HG02840 (cell line): ENCODE data around the gene SPDYE3.
A peak's percentile ranks its signal among the peaks of the same experiment; 100 is the strongest.
"Not testable (repeated sequence)": the region's sequence is repeated elsewhere in the genome, so short reads cannot be mapped to it uniquely, and the experiment has no call there.

Source experiments
- ATAC-seq: cut with Tn5 transposase; IDR thresholded peaks from one replicate; pipeline ENCODE4 v1.9.1; 2021; ENCODE audit warnings: mild to moderate bottlenecking, moderate library complexity, moderate number of reproducible peaks; ENCODE audit not compliant: unreplicated experiment, low FRiP score

Gene SPDYE3

DNA sequence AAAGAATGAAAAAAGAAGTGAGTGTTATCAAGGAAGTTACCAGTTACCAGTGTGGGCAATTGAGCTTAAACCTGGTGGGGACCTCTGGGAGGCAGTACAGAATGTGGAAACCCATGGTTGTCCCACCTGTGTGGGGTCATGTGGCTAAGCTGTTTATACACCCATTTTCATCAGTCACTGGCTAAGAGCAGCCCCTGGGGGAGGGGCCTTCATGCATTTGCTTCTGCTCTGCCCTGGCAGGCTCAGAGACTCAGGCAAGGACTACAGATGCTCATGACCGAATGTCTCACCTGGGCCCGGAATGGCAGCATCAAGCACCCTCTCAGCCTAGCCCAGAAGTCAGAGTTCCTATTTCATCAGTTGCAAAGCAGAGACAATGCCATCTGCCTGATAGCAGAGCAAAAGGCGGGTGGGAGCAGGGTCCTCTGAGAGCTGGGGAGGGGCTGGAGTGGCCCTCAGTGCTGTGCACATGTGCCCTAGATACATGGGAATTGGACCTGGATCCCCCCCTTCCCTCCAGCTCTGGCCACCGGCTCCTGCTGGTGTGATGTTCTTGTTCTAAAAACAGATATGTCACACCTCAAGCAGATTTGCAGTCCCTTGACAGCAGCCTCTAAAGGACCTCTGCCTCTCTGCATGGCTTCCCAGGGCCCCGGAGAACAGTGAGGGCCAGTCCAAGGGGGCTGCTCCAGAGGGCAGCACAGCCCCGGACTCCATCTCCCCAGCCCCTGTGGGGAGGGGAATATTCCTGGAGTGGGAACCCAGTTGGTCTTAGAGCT, 20.1 kb upstream of the SPDYE3 start:
- not testable (repeated sequence) for ATAC-seq

DNA sequence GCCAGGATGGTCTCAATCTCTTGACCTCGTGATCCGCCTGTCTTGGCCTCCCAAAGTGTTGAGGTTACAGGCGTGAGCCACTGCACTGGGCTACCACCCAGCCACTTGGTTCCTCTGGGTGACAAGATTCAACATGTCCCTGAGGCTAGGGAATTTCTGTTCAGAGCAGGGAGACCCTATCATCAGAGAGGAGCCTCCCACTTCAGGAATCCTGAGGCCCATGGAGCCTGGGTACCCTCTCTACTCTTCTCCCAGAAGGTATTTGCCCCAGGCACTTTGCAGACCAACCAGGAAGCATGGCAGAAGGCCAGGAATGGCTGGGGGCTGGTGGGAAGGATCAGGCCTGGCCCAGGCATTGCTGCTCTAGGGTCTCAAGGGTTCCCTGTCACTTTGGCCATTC, 19.2 kb upstream of the SPDYE3 start:
- ATAC-seq, result not testable (repeated sequence)

DNA sequence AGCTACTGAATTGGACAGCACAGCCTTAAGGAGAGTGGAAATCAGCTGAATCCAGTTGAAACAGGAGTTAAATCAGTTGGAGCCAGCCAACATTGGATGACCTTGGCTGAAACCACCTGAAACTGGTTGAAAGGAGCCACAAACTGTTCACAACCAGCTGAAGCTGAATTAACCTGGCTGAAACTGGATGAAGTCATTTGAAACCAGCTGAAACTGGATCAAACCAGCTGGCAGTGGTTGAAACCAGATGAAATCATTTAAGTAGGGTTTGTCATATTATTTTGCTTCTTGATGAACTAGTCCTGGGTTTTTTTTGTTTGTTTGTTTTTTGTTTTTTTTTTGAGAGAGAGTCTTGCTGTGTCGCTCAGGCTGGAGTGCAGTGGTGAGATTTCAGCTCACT, 15.3 kb upstream of the SPDYE3 start:
- ATAC-seq, result not testable (repeated sequence)

DNA sequence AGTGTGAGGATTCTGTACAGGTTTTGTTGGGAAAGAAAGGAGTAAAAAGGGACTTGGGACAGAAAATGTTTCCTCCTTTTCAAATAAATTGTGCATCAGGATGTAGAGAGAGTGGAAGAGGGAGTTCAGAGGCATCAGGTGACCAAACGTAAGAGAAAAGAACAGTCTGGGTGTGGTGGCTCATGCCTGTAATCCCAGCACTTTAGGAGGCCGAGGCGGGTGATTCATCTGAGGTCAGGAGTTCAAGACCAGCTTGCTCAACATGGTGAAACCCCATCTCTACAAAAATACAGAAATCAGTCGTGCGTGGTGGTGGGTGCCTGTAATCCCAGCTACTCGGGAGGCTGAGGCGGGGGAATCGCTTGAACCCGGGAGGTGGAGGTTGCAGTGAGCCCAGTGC, 12.2 kb upstream of the SPDYE3 start:
- ATAC-seq, result not testable (repeated sequence)

DNA sequence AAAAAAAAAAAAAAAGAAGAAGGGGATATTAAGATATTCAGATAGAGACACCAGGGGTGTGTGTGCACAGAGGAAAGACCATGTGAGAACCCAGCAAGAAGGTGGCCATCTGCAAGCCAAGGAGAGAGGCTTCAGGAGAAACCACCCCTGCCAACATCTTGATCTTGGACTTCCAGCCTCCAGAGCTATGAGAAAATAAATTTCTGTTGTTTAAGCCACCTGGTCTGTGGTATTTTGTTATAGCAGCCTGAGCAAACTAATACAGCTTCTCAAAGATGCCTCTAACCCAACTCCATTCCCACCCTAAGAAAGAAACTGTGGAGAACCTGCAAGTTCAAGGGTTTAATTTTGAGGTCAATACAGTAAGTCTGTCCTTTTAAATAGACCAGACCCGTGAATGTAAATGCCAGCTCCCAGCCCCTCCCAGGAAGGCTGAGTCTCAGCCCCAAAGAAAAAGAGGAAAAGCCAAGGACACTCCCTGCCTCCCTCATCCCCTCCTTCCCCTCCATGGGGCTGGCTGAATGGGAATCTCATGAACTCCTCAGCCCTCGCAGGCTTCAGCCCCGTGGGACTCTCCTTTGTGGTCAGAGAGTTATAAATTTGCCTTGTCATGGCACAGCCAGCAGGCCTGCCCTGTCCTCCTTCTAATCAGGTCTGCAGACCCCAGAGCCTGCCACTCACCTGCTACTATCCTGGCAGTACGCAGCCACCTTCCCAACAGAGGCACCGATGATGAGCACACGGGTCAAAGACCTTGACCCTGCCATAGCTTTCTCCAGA, 9.5 kb upstream of the SPDYE3 start:
- not testable (repeated sequence) for ATAC-seq

DNA sequence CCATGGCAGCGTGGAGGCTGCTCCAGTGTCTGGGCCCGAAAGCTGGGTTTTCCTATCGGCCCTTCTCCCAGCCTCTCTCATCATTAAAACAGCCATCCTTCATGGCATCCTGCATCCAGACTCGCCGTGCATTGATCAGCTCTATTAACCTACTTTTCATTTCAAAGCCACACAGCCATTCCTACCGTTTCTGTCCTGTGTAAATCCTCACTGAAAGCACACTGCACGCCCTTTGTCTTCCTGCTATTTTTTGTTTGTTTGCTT, 8.9 kb upstream of the SPDYE3 start:
- not testable (repeated sequence) for ATAC-seq

DNA sequence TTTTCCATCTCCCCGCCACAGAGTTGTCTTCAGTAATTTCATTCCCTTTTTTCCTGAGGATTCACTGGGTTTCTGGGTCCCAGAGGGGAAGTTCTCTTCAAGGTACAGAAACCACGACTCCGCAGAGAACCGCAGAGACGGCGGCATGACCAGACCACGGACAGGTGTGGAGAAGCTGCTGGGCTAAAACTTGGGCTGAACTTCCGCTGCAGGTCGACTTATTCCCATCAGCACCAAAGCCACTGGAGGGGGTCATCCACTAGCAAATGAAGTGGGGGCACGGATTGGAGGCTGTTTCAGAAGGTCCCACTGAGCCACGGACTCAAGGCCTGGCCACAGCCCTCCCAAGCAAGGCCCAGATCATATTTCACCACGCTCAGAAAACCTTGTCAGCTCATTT, 3.0 kb upstream of the SPDYE3 start:
- not testable (repeated sequence) for ATAC-seq

DNA sequence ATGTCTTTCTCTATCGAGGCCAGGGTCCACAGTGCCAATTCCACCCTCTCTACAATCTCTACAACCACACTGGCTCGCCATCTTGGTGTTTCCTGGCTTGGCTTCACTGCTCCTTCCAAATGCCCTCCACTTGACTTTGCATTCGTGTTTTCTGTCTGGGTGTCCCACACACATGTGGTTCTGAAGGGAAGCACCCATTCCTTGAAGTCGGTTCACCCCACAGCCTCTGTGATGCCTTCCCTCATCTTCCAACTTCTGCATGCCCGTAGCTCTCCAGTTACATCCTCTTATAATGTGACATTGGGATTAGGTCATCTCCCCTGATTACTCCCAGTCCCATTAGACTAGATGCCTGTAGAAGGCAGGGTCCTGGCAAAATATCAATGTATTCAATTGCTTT, 10.8 kb downstream of the SPDYE3 start:
- not testable (repeated sequence) for ATAC-seq

DNA sequence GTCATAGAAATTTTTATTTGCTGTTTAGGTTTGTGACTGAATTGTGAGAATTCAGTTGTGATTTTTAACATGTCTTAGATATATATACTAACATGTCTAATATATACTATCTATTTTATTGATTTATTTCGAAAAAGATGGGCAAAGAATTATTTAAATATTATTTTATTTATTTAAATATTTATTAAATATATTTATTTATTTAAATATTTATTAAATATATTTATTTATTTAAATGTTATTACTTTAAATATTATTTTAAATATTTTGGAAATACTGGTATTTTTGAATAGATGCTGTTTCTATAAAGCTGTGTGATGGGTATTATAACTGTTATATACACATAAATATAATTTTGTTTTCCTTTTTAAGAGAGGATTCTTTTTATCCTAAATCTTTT, 14.1 kb downstream of the SPDYE3 start:
- ATAC-seq, result not testable (repeated sequence)

DNA sequence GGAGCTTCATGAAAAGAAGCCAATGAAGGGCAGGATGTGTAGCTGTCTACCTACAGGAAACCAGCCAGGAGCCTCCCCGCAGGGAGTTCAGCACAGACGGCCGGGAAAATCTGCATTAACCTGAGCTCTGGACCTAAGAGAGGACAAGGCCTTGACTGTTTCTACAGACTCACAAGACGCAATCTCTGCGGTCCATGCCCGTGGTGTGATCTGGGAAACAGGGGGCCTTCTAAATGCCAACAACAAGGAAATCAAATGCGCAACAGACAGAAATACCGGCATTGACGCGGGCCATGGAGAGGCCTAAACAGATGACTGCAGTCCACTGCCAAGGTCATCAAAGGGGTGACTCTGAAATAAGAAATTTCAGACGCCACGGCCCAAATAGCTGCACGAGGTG, 16.7 kb downstream of the SPDYE3 start:
- not testable (repeated sequence) for ATAC-seq

DNA sequence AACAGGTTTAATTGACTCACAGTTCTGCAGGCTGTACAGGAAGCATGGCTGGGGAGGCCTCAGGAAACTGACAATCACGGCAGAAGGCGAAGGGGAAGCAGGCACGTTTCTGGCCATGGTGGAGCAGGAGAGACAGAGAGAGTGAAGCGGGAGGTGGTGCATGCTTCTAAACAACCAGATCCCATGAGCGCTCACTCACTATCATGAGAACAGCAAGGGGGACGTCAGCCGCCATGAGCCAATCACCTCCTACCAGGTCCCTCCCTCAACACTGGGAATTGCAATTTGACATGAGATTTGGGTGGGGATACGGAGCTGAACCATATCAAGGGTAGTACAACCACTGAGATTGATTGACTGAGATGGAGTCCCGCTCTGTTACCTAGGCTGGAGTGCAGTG, 18.2 kb downstream of the SPDYE3 start:
- not testable (repeated sequence) for ATAC-seq

DNA sequence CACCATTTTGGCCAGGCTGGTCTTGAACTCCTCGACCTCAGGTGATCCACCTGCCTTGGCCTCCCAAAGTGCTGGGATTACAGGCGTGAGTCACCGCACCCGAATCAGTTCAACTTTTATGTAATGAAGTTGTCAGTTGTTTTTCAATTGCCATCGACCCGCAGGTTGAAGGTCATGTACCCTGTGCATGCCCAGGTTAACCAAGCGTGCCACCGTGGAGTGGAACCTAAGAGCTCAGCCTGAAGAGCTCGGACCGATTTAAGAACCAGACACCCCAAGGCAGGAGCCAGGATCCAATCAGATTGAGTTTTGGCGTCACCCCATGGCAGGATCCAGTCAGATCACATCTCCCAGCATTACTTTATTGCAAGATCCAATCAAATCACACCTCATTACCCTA, 19.4 kb downstream of the SPDYE3 start:
- ATAC-seq, result not testable (repeated sequence)

DNA sequence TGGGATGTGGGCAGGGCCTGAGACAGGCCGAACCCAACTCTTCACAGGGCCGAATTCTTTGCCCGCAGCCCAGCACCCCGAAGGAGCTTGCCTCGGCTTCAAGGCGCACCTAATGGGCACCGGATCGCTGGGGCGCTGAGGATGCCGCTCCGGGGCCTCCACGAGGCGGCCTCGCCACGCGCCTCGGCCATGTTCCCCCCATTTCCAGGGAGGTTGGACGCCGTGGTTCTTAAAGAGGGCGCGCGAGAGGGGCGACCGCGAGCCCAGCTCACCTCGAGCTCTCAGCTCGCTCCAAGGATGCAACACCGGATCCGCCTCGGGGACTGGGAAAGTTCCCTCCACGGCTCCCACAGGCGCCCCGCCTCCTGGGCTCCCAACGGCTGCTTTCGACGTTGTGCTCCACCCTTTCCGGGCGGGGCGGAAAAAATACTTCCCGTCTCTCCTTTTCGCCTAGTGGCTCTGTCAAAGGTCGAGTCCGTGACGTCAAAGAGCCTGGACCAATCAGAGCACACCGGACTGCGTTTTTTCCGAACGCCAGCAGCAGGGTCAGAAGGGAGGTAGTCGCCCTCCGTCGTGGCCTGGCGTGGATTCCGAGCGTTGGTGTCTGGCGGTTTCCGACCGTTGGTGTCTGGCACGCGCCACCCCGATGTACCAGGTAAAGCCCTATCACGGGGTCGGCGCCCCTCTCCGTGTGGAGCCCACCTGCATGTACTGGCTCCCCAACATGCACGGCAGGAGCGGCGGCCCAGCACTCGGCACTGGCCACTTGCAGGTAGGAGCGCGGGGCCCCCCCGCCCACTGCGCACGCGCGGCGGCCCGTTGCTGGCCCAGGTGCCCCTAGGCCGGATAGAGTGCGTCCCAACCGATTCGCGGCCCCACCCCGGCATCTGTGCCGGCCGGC, 28.3 kb downstream of the SPDYE3 start:
- ATAC-seq, result peak; percentile 97

DNA sequence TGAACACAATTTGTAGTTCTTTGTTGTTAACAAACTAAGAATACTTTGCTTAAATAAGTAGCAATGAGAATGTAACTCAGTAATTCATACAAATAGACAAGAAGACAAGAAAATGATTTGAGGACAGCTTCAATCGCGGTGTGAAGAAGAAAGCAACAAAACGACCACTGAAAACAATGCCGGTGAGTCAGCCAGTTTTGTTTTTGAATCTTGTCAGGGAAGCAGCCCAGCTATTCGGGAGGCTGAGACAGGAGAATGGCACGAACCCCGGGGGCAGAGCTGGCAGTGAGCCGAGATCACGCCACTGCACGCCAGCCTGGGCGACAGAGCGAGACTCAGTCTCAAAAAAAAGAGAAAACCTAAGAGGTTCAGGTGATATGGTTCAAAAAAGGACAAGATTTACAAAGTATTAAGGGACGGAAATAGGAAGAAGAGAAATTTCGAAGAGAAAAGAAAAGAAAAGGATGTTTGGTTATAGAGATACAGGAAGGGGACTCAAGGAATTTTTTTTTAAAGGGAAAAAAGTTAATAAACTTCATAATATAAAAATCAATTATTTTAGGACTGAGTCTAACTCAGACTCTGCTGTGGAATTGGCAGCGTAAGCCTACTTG, 30.7 kb downstream of the SPDYE3 start:
- not testable (repeated sequence) for ATAC-seq

DNA sequence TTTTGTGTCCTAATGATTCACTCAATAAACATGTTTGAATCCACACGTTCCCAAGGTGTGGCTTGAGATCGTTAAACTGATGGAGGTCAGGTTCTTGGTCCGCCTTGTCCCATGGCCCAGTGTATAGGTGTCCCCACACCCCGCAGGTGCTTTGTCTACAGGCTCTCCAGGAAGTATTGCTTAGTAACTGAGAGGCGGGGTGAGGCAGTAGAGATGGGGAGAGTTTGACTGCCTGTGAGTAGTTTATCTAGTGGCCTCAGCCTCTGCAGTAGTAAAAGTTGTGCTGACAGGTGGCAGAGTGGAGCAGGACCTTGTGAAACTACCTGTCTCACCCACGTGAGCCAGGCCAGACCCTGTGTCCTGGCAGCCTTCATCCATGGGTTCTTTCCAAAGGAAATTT, 33.8 kb downstream of the SPDYE3 start:
- ATAC-seq, result not testable (repeated sequence)

DNA sequence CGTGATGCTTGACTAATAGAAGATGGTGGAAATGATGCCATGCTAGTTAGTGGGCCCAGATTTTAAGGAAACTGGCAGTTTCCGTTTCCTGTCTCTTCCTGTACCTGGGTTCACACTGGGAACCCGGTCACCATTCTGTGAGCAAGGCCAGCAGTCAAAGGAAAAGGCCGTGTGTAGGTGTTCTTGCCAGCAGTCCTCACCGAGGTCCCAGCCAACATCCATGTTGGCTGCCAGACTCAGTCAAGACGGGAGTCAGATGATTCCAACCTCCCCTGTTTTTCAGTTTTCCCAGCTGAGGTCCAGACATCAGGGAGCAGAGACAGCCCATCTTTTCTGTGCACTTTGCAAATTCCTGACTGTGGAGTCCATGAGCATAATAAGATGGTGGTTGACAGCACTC, 35.3 kb downstream of the SPDYE3 start:
- ATAC-seq, result no peak

DNA sequence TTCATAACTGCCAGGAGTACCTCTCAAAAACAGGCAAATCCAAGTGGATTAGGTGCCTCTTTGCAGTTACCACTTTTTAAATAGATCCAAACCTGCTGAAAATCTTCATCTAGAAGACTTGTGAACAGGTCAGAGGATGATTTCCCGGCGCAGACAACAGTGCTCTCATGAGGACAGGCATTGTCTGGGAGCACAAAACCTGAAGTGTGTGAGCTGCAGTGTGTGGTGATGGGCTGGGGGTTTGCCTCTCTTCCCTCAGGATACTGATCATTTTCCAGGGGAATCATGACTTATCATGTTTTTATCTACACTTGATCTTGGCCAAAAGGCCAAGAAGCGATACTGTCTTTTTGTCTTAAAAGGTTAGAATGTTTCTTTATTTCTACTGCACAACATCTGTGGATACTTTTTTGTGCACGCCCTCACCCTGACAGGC, 36.6 kb downstream of the SPDYE3 start:
- not testable (repeated sequence) for ATAC-seq

DNA sequence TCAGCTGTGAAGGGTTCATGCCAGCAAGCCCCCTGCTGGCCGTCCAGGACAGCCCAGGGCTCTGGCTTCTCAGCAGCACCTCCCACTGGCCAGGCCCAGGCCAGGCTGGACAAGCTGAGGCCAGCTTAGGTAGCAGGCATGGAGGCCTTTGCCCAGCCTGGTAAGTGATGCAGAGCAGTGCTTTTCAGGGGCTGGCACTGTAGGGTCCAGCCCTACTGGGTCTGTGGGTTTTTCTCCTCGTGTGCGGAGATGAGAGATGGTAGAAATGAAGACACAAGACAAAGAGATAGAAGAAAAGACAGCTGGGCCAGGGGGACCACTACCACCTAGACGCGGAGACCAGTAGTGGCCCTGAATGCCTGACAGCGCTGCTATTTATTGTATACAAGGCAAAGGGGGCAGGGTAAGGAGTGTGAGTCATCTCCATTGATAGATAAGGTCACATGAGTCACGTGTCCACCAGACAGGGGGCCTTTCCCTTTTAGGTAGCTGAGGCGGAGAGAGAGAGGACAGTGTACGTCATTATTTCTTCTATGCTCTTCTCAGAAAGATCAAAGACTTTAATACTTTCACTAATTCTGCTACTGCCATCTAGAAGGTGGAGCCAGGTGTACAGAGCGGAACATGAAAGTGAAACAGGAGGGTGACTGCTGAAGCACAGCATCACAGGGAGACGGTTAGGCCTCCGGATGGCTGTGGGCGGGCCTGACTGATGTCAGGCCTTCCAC, 37.2 kb downstream of the SPDYE3 start:
- ATAC-seq, result peak; percentile 65

DNA sequence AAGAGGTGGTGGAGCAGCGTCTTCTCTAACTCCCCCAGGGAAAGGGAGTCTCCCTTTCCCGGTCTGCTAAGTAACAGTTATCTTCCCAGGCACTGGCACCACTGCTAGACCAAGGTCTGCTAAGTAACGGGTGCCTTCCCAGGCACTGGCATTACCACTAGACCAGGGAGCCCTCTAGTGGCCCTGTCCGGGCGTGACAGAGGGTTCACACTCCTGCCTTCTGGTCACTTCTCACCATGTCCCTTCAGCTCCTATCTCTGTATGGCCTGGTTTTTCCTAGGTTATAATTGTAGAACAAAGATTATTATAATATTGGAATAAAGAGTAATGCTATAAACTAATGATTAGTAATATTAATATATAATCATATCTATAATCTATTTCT, 37.8 kb downstream of the SPDYE3 start:
- ATAC-seq, result peak; percentile 29

DNA sequence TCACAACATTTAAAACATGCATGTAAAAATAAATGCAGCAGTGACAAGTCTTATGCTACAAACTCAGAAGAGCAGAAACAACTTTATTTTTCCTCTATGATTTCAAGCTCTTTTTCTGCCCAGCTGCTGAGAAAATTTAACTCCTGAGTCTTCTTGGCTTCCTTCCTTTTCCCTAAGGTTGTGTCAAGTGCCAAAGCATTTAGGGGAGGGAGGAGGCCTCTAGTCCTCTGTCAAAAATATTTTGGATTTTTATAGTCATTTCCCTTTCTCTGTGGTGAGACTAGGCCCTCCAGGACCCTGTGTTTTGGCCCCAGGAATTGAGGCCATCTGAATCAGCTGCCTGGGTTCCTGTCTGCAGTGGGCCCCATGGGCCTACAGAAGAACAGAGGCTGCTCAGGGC, 39.4 kb downstream of the SPDYE3 start:
- ATAC-seq, result no peak
